Hepatocyte (in vitro differentiated cells): ENCODE measurements around the gene TUBB1. TPM values are rescaled to one million over a fixed set of nuclear protein-coding genes. Genes with fewer than 3 reads are reported as not detected.

Source experiments
- DNase-seq: peaks from one replicate; pipeline ENCODE4 v3.0.0-alpha.2; 2016; ENCODE audit warnings: low spot score
- H2AFZ ChIP-seq: fragments of 200-600 bp; sonication (generic); 2 replicates; pipeline ENCODE4 v1.6.0; 2016; ENCODE audit warnings: antibody characterized with exemption, mild to moderate bottlenecking
- H3K27ac ChIP-seq: fragments of 200-600 bp; sonication (generic); 2 replicates; pipeline ENCODE4 v1.5.1; 2016; ENCODE audit warnings: mild to moderate bottlenecking
- H3K27me3 ChIP-seq: fragments of 200-600 bp; sonication (generic); 2 replicates; pipeline ENCODE4 v1.6.1; 2016
- H3K36me3 ChIP-seq: fragments of 200-600 bp; sonication (generic); replicated peaks from 2 replicates; pipeline ENCODE4 v1.5.1; 2016; ENCODE audit warnings: low read depth; ENCODE audit not compliant: insufficient read depth
- H3K4me1 ChIP-seq: fragments of 200-600 bp; sonication (generic); 2 replicates; pipeline ENCODE4 v1.5.1; 2016; ENCODE audit warnings: mild to moderate bottlenecking, moderate library complexity; ENCODE audit not compliant: insufficient read depth
- H3K4me2 ChIP-seq: fragments of 200-600 bp; sonication (generic); 2 replicates; pipeline ENCODE4 v1.6.0; 2016
- H3K4me3 ChIP-seq: fragments of 200-600 bp; sonication (generic); 2 replicates; pipeline ENCODE4 v1.5.1; 2016; ENCODE audit warnings: mild to moderate bottlenecking
- H3K79me2 ChIP-seq: fragments of 200-600 bp; sonication (generic); 2 replicates; pipeline ENCODE4 v1.6.0; 2017; ENCODE audit warnings: mild to moderate bottlenecking
- H3K9me2 ChIP-seq: fragments of 200-600 bp; sonication (generic); replicated peaks from 2 replicates; pipeline ENCODE4 v1.6.0; 2017; ENCODE audit warnings: mild to moderate bottlenecking; ENCODE audit not compliant: insufficient read depth
- H3K9me3 ChIP-seq: fragments of 200-600 bp; sonication (generic); 2 replicates; pipeline ENCODE4 v1.5.1; 2016; ENCODE audit warnings: low read depth, mild to moderate bottlenecking
- H4K20me1 ChIP-seq: fragments of 200-600 bp; sonication (generic); 2 replicates; pipeline ENCODE4 v1.6.0; 2016; ENCODE audit warnings: mild to moderate bottlenecking; ENCODE audit not compliant: insufficient read depth, poor library complexity, severe bottlenecking
- EZH2 ChIP-seq: fragments of 200-600 bp; sonication (generic); IDR thresholded peaks from 2 replicates; pipeline ENCODE4 v1.6.1; 2016; ENCODE audit warnings: antibody characterized with exemption, mild to moderate bottlenecking, borderline replicate concordance
- EZH2phosphoT487 ChIP-seq: fragments of 200-600 bp; sonication (generic); IDR thresholded peaks from one replicate; pipeline ENCODE4 v1.6.1; 2018; ENCODE audit warnings: antibody characterized with exemption, mild to moderate bottlenecking, low read depth, moderate library complexity; ENCODE audit not compliant: unreplicated experiment, severe bottlenecking
- WGBS: methylation state at CpG from one replicate; pipeline ENCODE4 v1.1.6; 2016; ENCODE audit warnings: low lambda C conversion rate; ENCODE audit errors: missing lambda C conversion rate; 5-methylcytosine and 5-hydroxymethylcytosine counted together
- polyA plus RNA-seq: library from polyadenylated mRNA; unstranded; fragments of >200 nt; fragmentation: Nextera tagmentation; extraction: Ambion mirVana; gene quantifications from 2 replicates; pipeline ENCODE4 v1.2.1, GENCODE V29; 2016
- total RNA-seq: library from RNA; depleted of rRNA; stranded (reverse); fragments of >200 nt; gene quantifications from 2 replicates; pipeline ENCODE4 v1.2.3, GENCODE V29; 2014
- TF ChIP-seq, protein P1 (sequence below): fragments of 200-600 bp; sonication (generic); IDR thresholded peaks from 2 replicates; pipeline ENCODE4 v1.5.1; 2016; ENCODE audit warnings: antibody characterized with exemption, mild to moderate bottlenecking; ENCODE audit not compliant: poor library complexity

The TUBB1 gene
- total and polyA plus RNA-seq, 2 experiments from 2014 or later: 0.05 to 0.10 TPM

DNA sequence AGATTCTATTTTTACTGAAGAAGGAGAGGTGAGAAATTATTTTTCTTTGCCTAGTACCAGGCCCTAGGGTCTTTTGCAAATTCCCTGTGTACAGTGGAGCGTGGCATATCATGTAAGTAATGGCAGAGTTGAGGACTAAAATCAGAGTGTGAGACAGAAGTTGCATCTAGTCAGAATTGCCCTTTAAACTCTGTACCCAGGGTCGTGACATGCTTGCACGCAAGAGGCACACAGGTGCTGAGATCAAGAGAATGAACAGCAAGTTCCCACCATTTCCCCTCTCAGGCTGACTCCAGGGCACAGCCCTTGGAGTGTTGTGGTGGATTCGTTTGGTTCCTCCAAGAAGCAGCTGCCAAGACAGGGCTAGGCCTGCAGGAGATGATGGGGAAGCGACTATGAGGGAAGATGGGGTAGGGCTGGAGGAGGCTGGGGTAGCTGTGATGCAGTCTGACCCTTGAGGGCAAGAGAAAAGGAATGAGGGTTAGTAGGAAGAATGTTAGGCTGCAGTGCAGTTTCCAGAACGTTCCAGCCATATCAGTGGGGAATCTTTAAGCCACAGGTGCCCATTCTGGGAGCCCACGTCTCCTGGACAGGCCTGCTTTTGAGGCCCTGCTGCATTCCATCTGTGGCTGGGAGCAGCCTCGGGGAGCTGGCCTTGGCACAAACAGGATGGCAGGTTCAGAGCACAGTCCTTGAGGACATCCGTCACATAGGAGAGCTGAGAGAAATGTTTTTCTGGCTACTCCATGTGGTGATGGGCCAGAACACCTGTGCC is 31.3 kb upstream of the TUBB1 start:
- Histone ChIP-seq H4K20me1 (peaks cover 8% of the 10 kb centered on the region), H3K4me3 (no peak overlapping the region), H3K4me1 (peaks cover 9% of the 10 kb centered on the region), H3K36me3 (peaks cover 6% of the 10 kb centered on the region), H3K9me3 (no peaks in the 10 kb centered on the region), H3K9me2 (no peaks in the 10 kb centered on the region), H3K27ac (no peak overlapping the region), H3K27me3 (no peaks in the 10 kb centered on the region), H3K79me2 (peaks cover 41% of the 10 kb centered on the region), H3K4me2 (no peak overlapping the region), H2AFZ (no peak overlapping the region)
- 93% methylated on average over 9 of the region's 9 CpGs for WGBS
- no peak for DNase-seq
- TF ChIP-seq EZH2phosphoT487 (no peak), EZH2 (no peak)
- TF ChIP-seq, protein P1, sequence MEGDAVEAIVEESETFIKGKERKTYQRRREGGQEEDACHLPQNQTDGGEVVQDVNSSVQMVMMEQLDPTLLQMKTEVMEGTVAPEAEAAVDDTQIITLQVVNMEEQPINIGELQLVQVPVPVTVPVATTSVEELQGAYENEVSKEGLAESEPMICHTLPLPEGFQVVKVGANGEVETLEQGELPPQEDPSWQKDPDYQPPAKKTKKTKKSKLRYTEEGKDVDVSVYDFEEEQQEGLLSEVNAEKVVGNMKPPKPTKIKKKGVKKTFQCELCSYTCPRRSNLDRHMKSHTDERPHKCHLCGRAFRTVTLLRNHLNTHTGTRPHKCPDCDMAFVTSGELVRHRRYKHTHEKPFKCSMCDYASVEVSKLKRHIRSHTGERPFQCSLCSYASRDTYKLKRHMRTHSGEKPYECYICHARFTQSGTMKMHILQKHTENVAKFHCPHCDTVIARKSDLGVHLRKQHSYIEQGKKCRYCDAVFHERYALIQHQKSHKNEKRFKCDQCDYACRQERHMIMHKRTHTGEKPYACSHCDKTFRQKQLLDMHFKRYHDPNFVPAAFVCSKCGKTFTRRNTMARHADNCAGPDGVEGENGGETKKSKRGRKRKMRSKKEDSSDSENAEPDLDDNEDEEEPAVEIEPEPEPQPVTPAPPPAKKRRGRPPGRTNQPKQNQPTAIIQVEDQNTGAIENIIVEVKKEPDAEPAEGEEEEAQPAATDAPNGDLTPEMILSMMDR: no peak

DNA sequence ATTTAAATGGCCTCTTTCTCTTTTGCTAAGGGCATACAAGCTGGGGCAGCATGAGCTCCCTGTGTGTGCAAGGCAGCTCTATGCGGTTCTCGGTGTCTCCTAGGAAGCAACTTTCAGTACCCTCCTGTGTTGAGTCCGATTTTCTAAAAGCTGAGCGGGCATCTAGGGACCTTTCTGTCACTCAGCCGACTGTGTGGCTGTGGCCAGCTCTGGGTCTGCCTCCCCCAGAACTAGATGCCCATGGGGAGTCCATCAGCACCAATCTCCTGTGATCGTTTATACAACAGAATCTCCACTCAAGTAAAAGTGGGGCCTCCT is 30.7 kb upstream of the TUBB1 start:
- Histone ChIP-seq H3K79me2 (peaks cover 35% of the 10 kb centered on the region), H3K4me3 (no peak overlapping the region)

DNA sequence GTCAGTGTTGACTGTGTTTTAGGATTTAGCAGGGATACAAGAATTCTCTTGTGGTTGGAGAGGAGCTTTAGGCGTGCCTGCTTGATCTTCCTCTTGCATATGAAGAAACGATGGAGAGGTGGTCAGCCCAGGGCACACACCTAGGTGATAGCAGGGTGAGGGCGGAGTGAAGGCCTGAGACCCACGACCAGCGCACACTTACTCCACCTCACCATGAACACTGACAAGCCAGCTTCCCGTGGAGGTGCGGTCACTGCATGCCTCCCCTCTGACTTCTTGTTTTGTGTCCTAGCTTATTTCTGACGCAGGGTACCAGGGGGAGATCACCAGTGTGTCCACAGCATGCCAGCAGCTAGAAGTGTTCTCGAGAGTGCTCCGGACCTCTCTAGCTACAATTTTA is 30.0 kb upstream of the TUBB1 start:
- Histone ChIP-seq H3K27me3 (no peaks in the 10 kb centered on the region), H3K4me3 (no peak overlapping the region), H3K27ac (no peak overlapping the region), H3K79me2 (peaks cover 29% of the 10 kb centered on the region), H3K9me3 (no peaks in the 10 kb centered on the region), H3K4me1 (peaks cover 2% of the 10 kb centered on the region), H3K4me2 (no peak overlapping the region), H4K20me1 (peaks cover 1% of the 10 kb centered on the region), H2AFZ (no peak overlapping the region), H3K36me3 (peaks cover 6% of the 10 kb centered on the region), H3K9me2 (no peaks in the 10 kb centered on the region)
- TF ChIP-seq, protein P1: no peak
- TF ChIP-seq EZH2phosphoT487 (no peak), EZH2 (no peak)
- 92% methylated on average over 10 of the region's 10 CpGs for WGBS
- no peak for DNase-seq

More for the DNA sequence above, 30.7 kb upstream of the TUBB1 start:
- Histone ChIP-seq H3K36me3 (peaks cover 6% of the 10 kb centered on the region), H4K20me1 (peaks cover 6% of the 10 kb centered on the region), H3K4me2 (no peak overlapping the region), H2AFZ (no peak overlapping the region), H3K9me3 (no peaks in the 10 kb centered on the region), H3K9me2 (no peaks in the 10 kb centered on the region), H3K4me1 (peaks cover 9% of the 10 kb centered on the region), H3K27me3 (no peaks in the 10 kb centered on the region), H3K27ac (no peak overlapping the region)
- 97% methylated on average over 6 of the region's 6 CpGs for WGBS
- TF ChIP-seq EZH2phosphoT487 (no peak), EZH2 (no peak)
- TF ChIP-seq, protein P1: no peak
- no peak for DNase-seq
